Measurements from ENCODE around the gene LYL1. TPM values are rescaled to one million over a fixed set of nuclear protein-coding genes. Genes with fewer than 3 reads are reported as not detected.

The LYL1 gene
- total and polyA plus RNA-seq, 2 of the 13 experiments (the other 11 are each of a cell fraction or from before 2014, with no cell fraction given), result 0.75 to 0.92 TPM

- no peak for TF ChIP-seq ZNF660 (CRISPR knock-in tag; IDR thresholded peaks at IDR 0.05; ENCODE audit: borderline replicate concordance, low read depth)
- TF ChIP-seq ATF1 (CRISPR knock-in tag; IDR thresholded peaks at IDR 0.05), result no peak
- TF ChIP-seq ZNF263 (CRISPR knock-in tag; IDR thresholded peaks at IDR 0.05), result no peak
- peak; percentile 45 for TF ChIP-seq AGO2 (optimal IDR thresholded peaks at IDR 0.05; ENCODE audit: low read depth, low read length)
- peak; percentile 88 for TF ChIP-seq ZNF501 (CRISPR knock-in tag; IDR thresholded peaks at IDR 0.05)
- TF ChIP-seq SETDB1 (CRISPR knock-in tag; IDR thresholded peaks at IDR 0.05; ENCODE audit: borderline replicate concordance), result no peak
- no peak for TF ChIP-seq CENPX (CRISPR knock-in tag; IDR thresholded peaks at IDR 0.05)
- TF ChIP-seq ZNF260 (CRISPR knock-in tag; IDR thresholded peaks at IDR 0.05; ENCODE audit: borderline replicate concordance, low read depth), result no peak
- peak; percentile 82; the same call in 1 of the 2 replicates for TF ChIP-seq FOXK1 (CRISPR knock-in tag; IDR thresholded peaks at IDR 0.05; ENCODE audit: borderline replicate concordance, low read depth)
- TF ChIP-seq ZNF879 (CRISPR knock-in tag; IDR thresholded peaks at IDR 0.05), result no peak
- TF ChIP-seq TEAD2 (CRISPR knock-in tag; IDR thresholded peaks at IDR 0.05), result no peak
- no peak for TF ChIP-seq TBP (CRISPR knock-in tag; IDR thresholded peaks at IDR 0.05)
- TF ChIP-seq ZNF513 (CRISPR knock-in tag; conservative IDR thresholded peaks at IDR 0.05), result 0 out of 2 replicates have a peak, but pooled peaks have one; percentile 69
- TF ChIP-seq ZNF674 (CRISPR knock-in tag; IDR thresholded peaks at IDR 0.05; ENCODE audit: low read depth), result no peak
- peak; percentile 92 for TF ChIP-seq KAT8 (CRISPR knock-in tag; IDR thresholded peaks at IDR 0.05)
- TF ChIP-seq ZNF296 (CRISPR knock-in tag; conservative IDR thresholded peaks at IDR 0.05), result no peak
- TF ChIP-seq PLSCR1 (CRISPR knock-in tag; IDR thresholded peaks at IDR 0.05; ENCODE audit: borderline replicate concordance), result no peak
- TF ChIP-seq CERS6 (CRISPR knock-in tag; IDR thresholded peaks at IDR 0.05), result no peak
- no peak; the same call in 1 of the 2 replicates for TF ChIP-seq ZNF75D (CRISPR knock-in tag; IDR thresholded peaks at IDR 0.05; ENCODE audit: borderline replicate concordance)
- TF ChIP-seq PHF5A (CRISPR knock-in tag; IDR thresholded peaks at IDR 0.05; ENCODE audit: low read depth, unreplicated experiment), result no peak
- peak; percentile 16; the same call in 1 of the 2 replicates for TF ChIP-seq ZBTB7B (CRISPR knock-in tag; IDR thresholded peaks at IDR 0.05)
- no peak for TF ChIP-seq MEIS2 (CRISPR knock-in tag; IDR thresholded peaks at IDR 0.05)
- 0 out of 2 replicates have a peak, but pooled peaks have one; percentile 56 for TF ChIP-seq ZBTB39 (CRISPR knock-in tag; IDR thresholded peaks at IDR 0.05)
- TF ChIP-seq ZNF644 (CRISPR knock-in tag; IDR thresholded peaks at IDR 0.05; ENCODE audit: low read depth), result no peak
- peak; percentile 88 for TF ChIP-seq ZNF792 (CRISPR knock-in tag; IDR thresholded peaks at IDR 0.05)
- TF ChIP-seq ZNF841 (CRISPR knock-in tag; IDR thresholded peaks at IDR 0.05; ENCODE audit: borderline replicate concordance), result no peak
- TF ChIP-seq ZFP62 (CRISPR knock-in tag; IDR thresholded peaks at IDR 0.05), result no peak
Observed at GRCh38 chr19:13150187-13150930, 47.7 kb upstream of the LYL1 start, which contains the start of the genes IER2 and STX10 (continued).
